GM12891 (cell line): ENCODE measurements around the gene GRAMD1B.

Experiments used
- PAX5 ChIP-seq: IDR thresholded peaks from 2 replicates; pipeline ENCODE4 v1.6.1; 2011; ENCODE audit warnings: low read length, moderate library complexity, mild to moderate bottlenecking; ENCODE audit not compliant: insufficient read depth, severe bottlenecking
- POLR2A ChIP-seq: IDR thresholded peaks from 2 replicates; pipeline ENCODE4 v1.6.1; 2011; ENCODE audit warnings: low read depth, low read length, control low read depth
- POLR2AphosphoS5 ChIP-seq: IDR thresholded peaks from 2 replicates; pipeline ENCODE4 v1.6.1; 2011; ENCODE audit warnings: low read depth, low read length, control low read depth
- POU2F2 ChIP-seq: IDR thresholded peaks from 2 replicates; pipeline ENCODE4 v1.6.1; 2011; ENCODE audit warnings: low read depth, mild to moderate bottlenecking, control low read depth, low read length, moderate library complexity
- SPI1 ChIP-seq: IDR thresholded peaks from 2 replicates; pipeline ENCODE4 v1.6.1; 2011; ENCODE audit warnings: low read depth, low read length, control low read depth
- TAF1 ChIP-seq: IDR thresholded peaks from 2 replicates; pipeline ENCODE4 v1.6.1; 2011; ENCODE audit warnings: low read depth, low read length, control low read depth

DNA sequence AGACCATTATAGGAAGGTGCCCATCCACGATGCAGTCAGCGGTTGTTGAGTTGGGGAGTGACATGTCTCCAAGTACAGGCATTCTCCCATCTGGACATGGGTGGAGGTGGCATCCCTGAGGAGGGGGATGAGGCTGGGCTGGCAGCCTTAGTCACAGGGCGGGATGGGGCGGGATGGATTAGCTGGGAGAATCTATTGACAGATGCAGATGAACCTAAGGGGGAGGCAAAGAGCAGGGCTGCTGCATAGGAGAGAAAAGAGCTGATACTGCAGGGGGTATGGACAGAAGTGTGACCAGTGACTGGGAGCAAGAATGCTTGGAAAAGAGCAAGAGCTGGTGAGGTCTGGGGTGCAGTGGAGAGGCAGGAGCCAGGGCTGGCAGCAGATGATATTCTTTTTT is 181.6 kb downstream of the GRAMD1B start:
- TF ChIP-seq POLR2AphosphoS5 (no peak), PAX5 (no peak), POLR2A (no peak), TAF1 (no peak), SPI1 (no peak), POU2F2 (no peak)
